ENCODE results near the gene ALK. TPM values are rescaled to one million over a fixed set of nuclear protein-coding genes. Genes with fewer than 3 reads are reported as not detected.

Gene ALK
- total RNA-seq, 2 donors from 2014 or later: 0.16 to 0.26 TPM

DNA sequence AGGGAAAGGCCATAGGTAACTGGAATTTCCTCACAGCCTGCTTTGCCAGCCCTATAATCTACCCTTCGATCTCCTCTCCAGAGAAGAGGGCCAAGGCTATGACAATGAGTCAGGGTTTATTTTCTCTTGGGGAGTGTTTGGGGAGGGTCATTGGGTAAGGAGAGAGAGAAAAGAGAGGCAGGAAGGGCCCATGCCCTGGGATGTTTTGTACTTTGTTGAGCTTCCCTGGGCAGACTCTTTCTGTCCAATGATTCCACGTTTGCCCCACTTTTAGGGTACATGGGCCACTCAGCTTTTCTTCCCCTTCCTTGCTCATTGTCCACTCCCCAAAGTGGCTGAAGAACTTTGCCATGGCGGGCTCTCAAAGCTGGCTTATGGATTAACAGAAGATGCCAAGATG lies 224.2 kb downstream of the ALK start:
- no peak for DNase-seq (ENCODE audit: low spot score)
- no peaks in the 10 kb centered on the region for H3K36me3 ChIP-seq
- no peak for TF ChIP-seq CTCF (IDR thresholded peaks at IDR 0.05)
- no peak overlapping the region for H3K4me3 ChIP-seq
- H3K27me3 ChIP-seq: no peaks in the 10 kb centered on the region
- H3K4me1 ChIP-seq: no peaks in the 10 kb centered on the region
- H3K9me3 ChIP-seq: no peaks in the 10 kb centered on the region
- H3K27ac ChIP-seq: no peak overlapping the region

DNA sequence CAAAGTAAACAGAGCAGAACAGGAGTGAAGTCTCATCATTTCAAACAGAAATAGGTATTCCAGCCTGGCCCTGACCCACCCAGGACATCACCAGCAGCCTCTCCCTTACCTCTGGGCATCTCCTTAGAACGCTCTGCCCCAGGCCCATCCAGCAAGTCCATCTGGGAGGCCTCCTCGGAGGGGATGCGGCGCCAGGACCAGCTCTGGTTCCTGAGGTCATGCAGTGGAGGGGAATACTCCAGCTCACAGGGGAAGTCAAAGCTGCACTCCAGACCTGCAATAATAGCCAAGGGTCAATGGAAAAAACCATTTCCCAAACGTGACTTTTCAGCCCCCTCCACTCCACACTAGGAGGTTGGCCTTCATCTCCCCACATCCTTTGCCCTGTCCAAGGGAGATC lies 226.6 kb downstream of the ALK start:
- TF ChIP-seq CTCF (IDR thresholded peaks at IDR 0.05): no peak
- Histone ChIP-seq H3K9me3 (no peaks in the 10 kb centered on the region), H3K4me3 (no peak overlapping the region), H3K27ac (no peak overlapping the region), H3K36me3 (no peaks in the 10 kb centered on the region), H3K27me3 (no peaks in the 10 kb centered on the region), H3K4me1 (no peaks in the 10 kb centered on the region)
- DNase-seq (ENCODE audit: low spot score): no peak

DNA sequence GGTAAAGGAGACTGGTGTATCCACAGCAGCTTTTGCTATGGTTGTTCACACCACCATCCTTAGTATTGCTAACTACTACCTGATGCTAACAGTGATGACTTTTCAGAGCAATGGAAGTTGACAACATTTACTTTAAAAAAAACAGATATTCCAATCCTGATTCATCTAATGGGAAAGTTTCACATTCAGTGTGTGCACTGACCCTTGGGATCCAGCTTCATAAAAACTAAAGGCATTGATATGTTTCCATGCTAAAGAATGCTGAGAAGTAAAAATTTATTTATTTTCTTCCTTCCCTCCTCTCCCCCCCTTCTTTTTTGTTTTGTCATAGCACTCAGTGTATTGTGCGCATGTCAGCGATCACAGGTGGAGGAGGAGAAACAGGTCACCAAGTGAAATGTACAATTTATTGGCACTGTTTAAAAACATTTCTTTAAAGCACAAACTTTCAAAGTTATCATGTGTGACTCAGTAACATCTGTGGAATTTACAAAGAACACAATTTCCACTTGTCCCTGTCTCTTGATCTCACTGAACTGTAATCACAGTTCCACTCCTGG lies 229.9 kb downstream of the ALK start:
- Histone ChIP-seq H3K9me3 (no peaks in the 10 kb centered on the region), H3K27ac (no peak overlapping the region), H3K36me3 (no peaks in the 10 kb centered on the region), H3K4me3 (no peak overlapping the region), H3K4me1 (no peaks in the 10 kb centered on the region), H3K27me3 (no peaks in the 10 kb centered on the region)
- DNase-seq (ENCODE audit: low spot score): no peak
- TF ChIP-seq CTCF (IDR thresholded peaks at IDR 0.05): no peak

GRCh38 chr2:29689666-29690065 lies 231.7 kb downstream of the ALK start:
- H3K4me3 ChIP-seq: no peak overlapping the region
- no peaks in the 10 kb centered on the region for H3K9me3 ChIP-seq
- no peaks in the 10 kb centered on the region for H3K36me3 ChIP-seq
- no peak overlapping the region for H3K27ac ChIP-seq
- DNase-seq (ENCODE audit: low spot score): no peak
- no peak for TF ChIP-seq CTCF (IDR thresholded peaks at IDR 0.05)
- H3K27me3 ChIP-seq: no peaks in the 10 kb centered on the region
- H3K4me1 ChIP-seq: no peaks in the 10 kb centered on the region

- Histone ChIP-seq H3K27me3 (no peaks in the 10 kb centered on the region), H3K4me1 (no peaks in the 10 kb centered on the region), H3K36me3 (no peaks in the 10 kb centered on the region), H3K9me3 (no peaks in the 10 kb centered on the region), H3K27ac (no peak overlapping the region), H3K4me3 (no peak overlapping the region)
- TF ChIP-seq CTCF (IDR thresholded peaks at IDR 0.05): no peak
- DNase-seq (ENCODE audit: low spot score): no peak
Measured at GRCh38 chr2:29688429-29688828, 233.0 kb downstream of the ALK start.

DNA sequence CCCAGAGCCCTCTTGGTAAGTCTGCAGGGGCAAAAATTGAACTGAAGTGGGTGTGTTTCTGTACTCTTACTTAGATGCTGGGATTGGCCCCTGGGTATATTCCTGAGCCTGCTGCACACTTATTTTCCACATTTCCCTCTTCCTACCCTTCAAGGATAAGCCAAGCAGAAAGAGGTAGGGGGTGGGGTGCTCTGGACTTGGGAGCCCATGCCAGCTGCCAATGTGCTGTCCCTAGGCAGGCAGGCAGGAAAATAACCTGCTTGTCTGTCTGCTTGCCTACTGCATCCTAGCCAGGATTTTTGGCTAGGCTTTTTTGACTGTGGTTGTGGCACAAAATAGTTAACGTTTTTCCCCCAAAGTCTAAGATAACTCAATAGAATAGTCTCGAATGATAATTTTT lies 234.3 kb downstream of the ALK start:
- TF ChIP-seq CTCF (IDR thresholded peaks at IDR 0.05): no peak
- no peak for DNase-seq (ENCODE audit: low spot score)
- Histone ChIP-seq H3K27ac (no peak overlapping the region), H3K9me3 (no peaks in the 10 kb centered on the region), H3K4me1 (no peaks in the 10 kb centered on the region), H3K4me3 (no peak overlapping the region), H3K36me3 (no peaks in the 10 kb centered on the region), H3K27me3 (no peaks in the 10 kb centered on the region)

Measured in right atrium auricular region (tissue), 2 donors.